Psoas muscle (tissue), 8 donors: ENCODE data around the gene SLC25A29. TPM values are rescaled to one million over a fixed set of nuclear protein-coding genes. Genes with fewer than 3 reads are reported as not detected.

Experiments used
- ATAC-seq, 4 donors: fragments of 200-7000 bp; cut with Tn5 transposase; one replicate each; pipeline ENCODE4 v1.9.1; 2020; ENCODE audit warnings: moderate library complexity in 3 of 4, mild to moderate bottlenecking in 2 of 4
- DNase-seq, 2 donors: peaks; one replicate each; pipeline ENCODE4 v3.0.0-alpha.2; 2020
- H3K27ac ChIP-seq: fragments of 200-600 bp; one replicate; pipeline ENCODE4 v1.8.0; 2022
- H3K27me3 ChIP-seq, 3 donors: fragments of 200-600 bp in 1 of 3; one replicate each; pipeline versions ENCODE4 v1.6.1 to v1.8.0; 2013 to 2022; ENCODE audit warnings: low read length in 2 of 3, mild to moderate bottlenecking in 2 of 3, moderate library complexity in 1 of 3; ENCODE audit not compliant: insufficient read depth in 3 of 3
- H3K36me3 ChIP-seq, 2 donors: fragments of 200-600 bp in 1 of 2; one replicate each; pipeline versions ENCODE4 v1.6.1 to v1.8.0; 2013 to 2022; ENCODE audit warnings: low read depth in 1 of 2, mild to moderate bottlenecking in 1 of 2, moderate library complexity in 1 of 2; ENCODE audit not compliant: insufficient read depth in 1 of 2
- H3K4me1 ChIP-seq: fragments of 200-600 bp; one replicate; pipeline ENCODE4 v1.8.0; 2022
- H3K4me3 ChIP-seq: fragments of 200-600 bp; one replicate; pipeline ENCODE4 v1.8.0; 2022; ENCODE audit warnings: mild to moderate bottlenecking
- H3K9me3 ChIP-seq: fragments of 200-600 bp; one replicate; pipeline ENCODE4 v1.8.0; 2022
- WGBS, 3 donors: extraction: QIAGEN DNeasy Blood & Tissue Kit; methylation state at CpG; one replicate each; pipeline versions ENCODE4 v1.1.6 to v1.1.7; 2013; 5-methylcytosine and 5-hydroxymethylcytosine counted together
- intact Hi-C, 2 donors: fragments of 100-400 bp; cut with DNase I; formaldehyde crosslinking; loops; one replicate each; pipeline versions ENCODE4 v1.11.0 to v1.14.2; 2022
- polyA plus RNA-seq, 3 donors: library from polyadenylated mRNA; stranded (reverse); fragments of 200-250 nt; gene quantifications; one replicate each; pipeline ENCODE4 v1.2.3, GENCODE V29; 2013
- total RNA-seq, 4 donors: library from RNA; stranded (reverse); fragmentation: NEBNext Ultra II Directional in 2 of 4; extraction: Animal tissue kit (Norgen Biotek cat#: 25700) in 2 of 4; gene quantifications; one replicate each; pipeline versions ENCODE4 v1.2.1 to v1.2.4, GENCODE V29; 2021 to 2023
- TF ChIP-seq, protein P1 (sequence below): fragments of 200-600 bp; IDR thresholded peaks from one replicate; pipeline ENCODE4 v1.8.0; 2022; ENCODE audit warnings: antibody characterized with exemption
- donor health status: healthy with polysubstance abuse.
- donor health status: DM: no; HTN: no; CAD: no; lungs with moderate emphysema.
- donor health status: Bipolar disorder and iron deficiency.
- donor health status: healthy.
- donor health status: DM: yes; HTN: yes; CAD: no.
- donor health status: DM: no; HTN: no; CAD: no.
- donor health status: DM: no; HTN: no; CAD: no.
- donor health status: DM: yes; HTN: yes; CAD: no.

The SLC25A29 gene
- total and polyA plus RNA-seq, 7 donors, result 4.5 to 14.8 (median 6.7) TPM

DNA sequence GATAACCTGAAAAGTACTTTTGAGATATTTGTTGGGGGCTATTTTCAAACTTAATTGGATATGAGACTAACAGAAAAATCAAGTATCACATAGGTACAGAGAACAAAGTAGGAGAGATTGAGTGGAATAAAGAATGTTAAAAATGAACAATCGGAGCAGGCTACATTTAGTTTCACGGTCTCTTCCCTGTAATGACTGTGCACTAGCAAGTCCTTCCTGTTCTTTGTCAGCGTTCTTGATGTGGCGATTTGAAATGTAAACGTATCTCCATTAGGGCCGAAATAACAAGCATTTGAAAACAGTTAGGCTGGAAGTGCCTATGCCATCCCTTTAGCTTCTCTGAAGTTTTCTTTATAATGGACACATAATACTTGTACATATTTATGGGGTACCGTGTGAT, 31.0 kb downstream of the SLC25A29 start:
- TF ChIP-seq, protein P1, sequence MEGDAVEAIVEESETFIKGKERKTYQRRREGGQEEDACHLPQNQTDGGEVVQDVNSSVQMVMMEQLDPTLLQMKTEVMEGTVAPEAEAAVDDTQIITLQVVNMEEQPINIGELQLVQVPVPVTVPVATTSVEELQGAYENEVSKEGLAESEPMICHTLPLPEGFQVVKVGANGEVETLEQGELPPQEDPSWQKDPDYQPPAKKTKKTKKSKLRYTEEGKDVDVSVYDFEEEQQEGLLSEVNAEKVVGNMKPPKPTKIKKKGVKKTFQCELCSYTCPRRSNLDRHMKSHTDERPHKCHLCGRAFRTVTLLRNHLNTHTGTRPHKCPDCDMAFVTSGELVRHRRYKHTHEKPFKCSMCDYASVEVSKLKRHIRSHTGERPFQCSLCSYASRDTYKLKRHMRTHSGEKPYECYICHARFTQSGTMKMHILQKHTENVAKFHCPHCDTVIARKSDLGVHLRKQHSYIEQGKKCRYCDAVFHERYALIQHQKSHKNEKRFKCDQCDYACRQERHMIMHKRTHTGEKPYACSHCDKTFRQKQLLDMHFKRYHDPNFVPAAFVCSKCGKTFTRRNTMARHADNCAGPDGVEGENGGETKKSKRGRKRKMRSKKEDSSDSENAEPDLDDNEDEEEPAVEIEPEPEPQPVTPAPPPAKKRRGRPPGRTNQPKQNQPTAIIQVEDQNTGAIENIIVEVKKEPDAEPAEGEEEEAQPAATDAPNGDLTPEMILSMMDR, result no peak
- intact Hi-C loops, result no loop called here
- ATAC-seq, result no peak

DNA sequence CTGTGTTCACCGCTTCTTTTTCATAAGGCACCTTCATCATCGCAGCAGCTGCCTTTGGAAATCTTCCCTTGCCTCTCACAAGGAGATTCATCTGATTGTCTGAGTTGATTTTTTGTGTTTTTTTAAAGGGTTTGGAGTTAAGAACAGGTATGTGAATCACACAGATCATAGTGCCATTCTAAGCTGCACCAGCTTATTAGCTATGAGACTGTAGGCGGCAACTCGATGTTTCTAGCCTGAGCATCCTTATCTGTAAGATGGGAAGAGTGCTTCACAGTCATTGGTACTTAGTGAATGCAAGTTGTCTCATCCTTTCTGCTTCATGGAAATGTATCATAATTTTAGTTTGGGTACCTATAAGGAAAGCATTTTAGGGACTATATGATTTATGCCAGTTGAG, 32.0 kb downstream of the SLC25A29 start:
- ATAC-seq, result no peak
- intact Hi-C loops, result no loop called here
- TF ChIP-seq, protein P1, result no peak

More for the DNA sequence above, 31.0 kb downstream of the SLC25A29 start:
- DNase-seq, result no peak
- Histone ChIP-seq H3K27ac (no peak overlapping the region), H3K4me1 (peaks cover 9% of the 10 kb centered on the region), H3K9me3 (no peaks in the 10 kb centered on the region), H3K27me3 (no peaks in the 10 kb centered on the region), H3K36me3 (peaks cover 0 to 27% of the 10 kb centered on the region in 2 donors), H3K4me3 (no peak overlapping the region)
- WGBS, 3 donors, result 80 to 84% (median 81%) methylated on average over 7 of the region's 7 CpGs

DNA sequence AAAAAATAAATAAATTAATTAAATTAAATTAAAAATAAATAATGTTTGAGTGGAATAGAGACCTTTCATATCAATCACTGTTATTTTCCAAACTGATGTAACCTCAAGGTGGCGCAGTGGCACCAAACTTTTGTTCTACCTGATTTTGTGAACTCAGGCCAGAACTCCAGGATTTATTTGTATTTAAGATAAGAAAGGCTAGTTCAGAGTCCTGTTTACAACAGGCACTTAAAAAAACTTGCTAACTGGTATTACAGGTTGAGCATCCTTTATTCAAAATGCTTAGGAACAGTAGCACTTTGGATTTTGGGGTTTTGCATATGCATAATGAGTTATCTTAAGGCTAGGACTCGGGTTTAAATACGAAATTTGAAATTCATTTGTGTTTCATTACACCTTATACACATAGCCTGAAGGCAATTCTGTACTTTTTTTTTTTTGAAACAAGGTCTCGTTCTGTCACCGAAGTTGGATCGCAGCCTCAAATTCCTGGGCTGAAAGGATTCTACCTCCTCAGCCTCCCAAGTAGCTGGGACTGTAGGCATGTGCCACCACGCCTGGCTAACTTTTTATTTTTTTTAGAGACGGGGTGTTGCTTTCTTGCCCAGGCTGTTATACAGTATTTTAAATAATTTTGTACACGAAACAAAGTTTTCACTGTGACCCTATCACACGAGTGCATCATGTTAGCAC, 34.9 kb downstream of the SLC25A29 start:
- ATAC-seq (no peak), DNase-seq (no peak)
- Histone ChIP-seq H3K27me3 (no peaks in the 10 kb centered on the region), H3K9me3 (no peaks in the 10 kb centered on the region), H3K27ac (no peak overlapping the region), H3K4me1 (peaks cover 19% of the 10 kb centered on the region), H3K4me3 (no peak overlapping the region), H3K36me3 (peaks cover 0 to 11% of the 10 kb centered on the region in 2 donors)
- 78 to 84% (median 79%) methylated on average over 10 of the region's 10 CpGs for WGBS, 3 donors
- TF ChIP-seq, protein P1, result no peak
- intact Hi-C loops, result no loop called here

More for the DNA sequence above, 32.0 kb downstream of the SLC25A29 start:
- peaks cover 9% of the 10 kb centered on the region for H3K4me1 ChIP-seq
- H3K27ac ChIP-seq, result no peak overlapping the region
- no peaks in the 10 kb centered on the region for H3K27me3 ChIP-seq
- H3K9me3 ChIP-seq, result no peaks in the 10 kb centered on the region
- DNase-seq, result no peak
- 91 to 96% (median 95%) methylated on average over 4 of the region's 4 CpGs for WGBS, 3 donors
- H3K4me3 ChIP-seq, result no peak overlapping the region
- peaks cover 0 to 27% of the 10 kb centered on the region in 2 donors for H3K36me3 ChIP-seq

DNA sequence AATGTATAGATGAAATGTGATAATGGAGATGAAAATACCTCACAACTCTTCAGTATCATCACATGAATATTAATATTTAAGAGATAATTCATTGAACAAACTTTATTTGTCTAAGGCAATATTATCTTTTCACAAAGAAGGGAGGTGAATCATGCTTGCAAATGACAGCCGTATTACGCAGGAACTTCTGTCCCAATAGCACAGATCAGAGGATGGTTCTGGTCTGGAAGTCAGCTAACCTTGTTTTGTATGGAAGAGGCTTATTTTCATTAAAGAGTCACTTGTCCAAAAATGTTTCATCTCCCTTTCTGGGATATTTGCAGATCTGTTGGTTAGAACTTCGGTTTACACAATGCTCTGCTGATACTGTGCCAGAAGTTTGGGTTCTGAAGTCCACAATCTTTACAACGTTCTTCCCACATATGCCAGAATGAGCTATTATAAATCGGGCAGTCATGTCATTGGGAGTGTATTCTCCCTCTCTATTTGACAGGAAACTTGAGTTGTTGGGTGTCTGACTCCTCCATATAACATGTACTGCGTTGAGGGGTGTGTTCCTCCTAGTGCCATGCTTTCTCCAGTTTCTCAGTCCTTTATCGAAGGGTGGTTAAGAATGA, 37.5 kb downstream of the SLC25A29 start:
- no peak overlapping the region for H3K27ac ChIP-seq
- H3K27me3 ChIP-seq, result no peaks in the 10 kb centered on the region
- TF ChIP-seq, protein P1, result no peak
- peaks cover 26% of the 10 kb centered on the region for H3K4me1 ChIP-seq
- 69 to 79% (median 71%) methylated on average over 7 of the region's 7 CpGs for WGBS, 3 donors
- ATAC-seq (peak in 2 of 4 donors; percentile 44 to 47), DNase-seq (no peak)
- H3K36me3 ChIP-seq, result peaks cover 0 to 6% of the 10 kb centered on the region in 2 donors
- H3K9me3 ChIP-seq, result no peaks in the 10 kb centered on the region
- intact Hi-C loops, result no loop called here
- H3K4me3 ChIP-seq, result no peak overlapping the region
